ENCODE results near the gene MAP2K6. TPM values are rescaled to one million over a fixed set of nuclear protein-coding genes. Genes with fewer than 3 reads are reported as not detected.

Gene MAP2K6
- total RNA-seq, 1 donor from 2014 or later, result 2.0 TPM

- H3K27me3 ChIP-seq (ENCODE audit: low read depth), result no peaks in the 10 kb centered on the region
- no peak for TF ChIP-seq CTCF (IDR thresholded peaks at IDR 0.05; ENCODE audit: borderline replicate concordance)
- DNase-seq, result no peak
- H3K27ac ChIP-seq (replicated peaks), result no peak overlapping the region
- no peaks in the 10 kb centered on the region for H3K9me3 ChIP-seq (replicated peaks)
- intact Hi-C loops (cut with micrococcal nuclease), result no loop called here
- H3K4me3 ChIP-seq, result no peak overlapping the region
- H3K36me3 ChIP-seq, result no peaks in the 10 kb centered on the region
- H3K4me1 ChIP-seq, result peaks cover 12% of the 10 kb centered on the region
Observed at GRCh38 chr17:69450131-69450530, 35.6 kb downstream of the MAP2K6 start.

- no peak for DNase-seq
- no peaks in the 10 kb centered on the region for H3K9me3 ChIP-seq (replicated peaks)
- no peaks in the 10 kb centered on the region for H3K27me3 ChIP-seq (ENCODE audit: low read depth)
- no peaks in the 10 kb centered on the region for H3K36me3 ChIP-seq
- H3K4me1 ChIP-seq, result peaks cover 9% of the 10 kb centered on the region
- intact Hi-C loops (cut with micrococcal nuclease), result no loop called here
- no peak for TF ChIP-seq CTCF (IDR thresholded peaks at IDR 0.05; ENCODE audit: borderline replicate concordance)
- H3K4me3 ChIP-seq, result no peak overlapping the region
- H3K27ac ChIP-seq (replicated peaks), result no peak overlapping the region
Observed at GRCh38 chr17:69450918-69451317, 36.4 kb downstream of the MAP2K6 start.

GRCh38 chr17:69451416-69452394 lies 37.2 kb downstream of the MAP2K6 start:
- Histone ChIP-seq H3K9me3 (replicated peaks) (no peaks in the 10 kb centered on the region), H3K4me1 (peaks cover 9% of the 10 kb centered on the region), H3K36me3 (no peaks in the 10 kb centered on the region), H3K4me3 (no peak overlapping the region), H3K27ac (replicated peaks) (no peak overlapping the region), H3K27me3 (ENCODE audit: low read depth) (no peaks in the 10 kb centered on the region)
- intact Hi-C loops (cut with micrococcal nuclease), result no loop called here
- TF ChIP-seq CTCF (IDR thresholded peaks at IDR 0.05; ENCODE audit: borderline replicate concordance), result no peak
- no peak for DNase-seq

GRCh38 chr17:69452664-69453260 lies 38.3 kb downstream of the MAP2K6 start:
- no peak for TF ChIP-seq CTCF (IDR thresholded peaks at IDR 0.05; ENCODE audit: borderline replicate concordance)
- H3K27ac ChIP-seq (replicated peaks), result no peak overlapping the region
- intact Hi-C loops (cut with micrococcal nuclease), result no loop called here
- no peaks in the 10 kb centered on the region for H3K9me3 ChIP-seq (replicated peaks)
- H3K4me1 ChIP-seq, result peaks cover 9% of the 10 kb centered on the region
- no peak for DNase-seq
- H3K36me3 ChIP-seq, result no peaks in the 10 kb centered on the region
- no peaks in the 10 kb centered on the region for H3K27me3 ChIP-seq (ENCODE audit: low read depth)
- H3K4me3 ChIP-seq, result no peak overlapping the region

GRCh38 chr17:69454051-69454450 lies 39.6 kb downstream of the MAP2K6 start:
- no peak for TF ChIP-seq CTCF (IDR thresholded peaks at IDR 0.05; ENCODE audit: borderline replicate concordance)
- no peak overlapping the region for H3K4me3 ChIP-seq
- no peaks in the 10 kb centered on the region for H3K4me1 ChIP-seq
- H3K27me3 ChIP-seq (ENCODE audit: low read depth), result no peaks in the 10 kb centered on the region
- no peak for DNase-seq
- H3K36me3 ChIP-seq, result no peaks in the 10 kb centered on the region
- no peak overlapping the region for H3K27ac ChIP-seq (replicated peaks)
- H3K9me3 ChIP-seq (replicated peaks), result no peaks in the 10 kb centered on the region
- intact Hi-C loops (cut with micrococcal nuclease), result no loop called here
